ENCODE measurements around the gene SLK.

DNA sequence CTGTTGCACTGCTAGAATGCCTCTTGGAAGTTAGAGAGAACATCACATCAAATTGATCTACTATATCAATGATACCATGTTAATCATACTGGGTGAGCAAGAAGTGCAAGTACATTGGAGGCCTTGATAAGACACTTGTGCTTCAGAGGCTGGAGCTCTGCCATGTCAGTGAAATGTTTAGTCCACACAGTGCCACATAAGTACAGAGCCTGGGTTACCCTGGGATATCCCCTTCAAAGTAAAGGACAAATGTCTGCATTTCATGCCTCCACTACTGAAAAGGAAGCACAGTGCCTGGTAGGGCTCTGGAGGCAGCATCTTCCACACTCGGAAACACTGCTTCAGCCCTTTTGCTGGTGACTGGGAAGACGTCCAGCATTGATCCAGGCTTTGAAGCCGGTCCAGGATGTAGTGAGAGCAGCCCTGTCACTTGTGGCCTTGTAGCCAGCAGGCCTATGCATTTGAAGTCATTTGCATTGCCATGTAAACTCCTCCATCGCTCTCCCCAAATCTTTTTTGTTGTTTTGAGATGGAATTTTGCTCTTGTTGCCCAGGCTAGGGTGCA is 33.3 kb upstream of the SLK start:
- no peak for TF ChIP-seq EZH2phosphoT487 (IDR thresholded peaks at IDR 0.05; ENCODE audit: borderline replicate concordance, low read depth)
- TF ChIP-seq, protein P1, sequence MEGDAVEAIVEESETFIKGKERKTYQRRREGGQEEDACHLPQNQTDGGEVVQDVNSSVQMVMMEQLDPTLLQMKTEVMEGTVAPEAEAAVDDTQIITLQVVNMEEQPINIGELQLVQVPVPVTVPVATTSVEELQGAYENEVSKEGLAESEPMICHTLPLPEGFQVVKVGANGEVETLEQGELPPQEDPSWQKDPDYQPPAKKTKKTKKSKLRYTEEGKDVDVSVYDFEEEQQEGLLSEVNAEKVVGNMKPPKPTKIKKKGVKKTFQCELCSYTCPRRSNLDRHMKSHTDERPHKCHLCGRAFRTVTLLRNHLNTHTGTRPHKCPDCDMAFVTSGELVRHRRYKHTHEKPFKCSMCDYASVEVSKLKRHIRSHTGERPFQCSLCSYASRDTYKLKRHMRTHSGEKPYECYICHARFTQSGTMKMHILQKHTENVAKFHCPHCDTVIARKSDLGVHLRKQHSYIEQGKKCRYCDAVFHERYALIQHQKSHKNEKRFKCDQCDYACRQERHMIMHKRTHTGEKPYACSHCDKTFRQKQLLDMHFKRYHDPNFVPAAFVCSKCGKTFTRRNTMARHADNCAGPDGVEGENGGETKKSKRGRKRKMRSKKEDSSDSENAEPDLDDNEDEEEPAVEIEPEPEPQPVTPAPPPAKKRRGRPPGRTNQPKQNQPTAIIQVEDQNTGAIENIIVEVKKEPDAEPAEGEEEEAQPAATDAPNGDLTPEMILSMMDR (IDR thresholded peaks at IDR 0.05), result no peak
